IPS DF 6.9 (cell line): Measurements from ENCODE around the gene GATB.

ENCODE experiments used
- DNase-seq: peaks from one replicate; pipeline ENCODE4 v3.0.0-alpha.2; 2013; ENCODE audit warnings: low read depth, low spot score
- H3K27ac ChIP-seq: one replicate; pipeline ENCODE4 v1.5.1; 2013; ENCODE audit warnings: low read length, control low read depth
- H3K27me3 ChIP-seq: 2 replicates; pipeline ENCODE4 v1.6.1; 2013; ENCODE audit warnings: mild to moderate bottlenecking, low read length; ENCODE audit not compliant: control insufficient read depth, insufficient read depth
- H3K36me3 ChIP-seq: 2 replicates; pipeline ENCODE4 v1.6.1; 2013; ENCODE audit warnings: low read length; ENCODE audit not compliant: control insufficient read depth, insufficient read depth
- H3K4me1 ChIP-seq: 2 replicates; pipeline ENCODE4 v1.6.1; 2013; ENCODE audit warnings: low read length; ENCODE audit not compliant: control insufficient read depth, insufficient read depth
- H3K4me3 ChIP-seq: 2 replicates; pipeline ENCODE4 v1.5.1; 2013; ENCODE audit warnings: mild to moderate bottlenecking, low read length
- H3K9me3 ChIP-seq: 2 replicates; pipeline ENCODE4 v1.6.1; 2013; ENCODE audit warnings: low read length, inconsistent platforms; ENCODE audit not compliant: control insufficient read depth, insufficient read depth
- WGBS: extraction: QIAGEN DNeasy Blood & Tissue Kit; methylation state at CpG from one replicate; pipeline ENCODE4 v1.1.7; 2013; ENCODE audit warnings: mixed read lengths, missing lambda C conversion rate; ENCODE audit not compliant: insufficient read length, insufficient coverage; 5-methylcytosine and 5-hydroxymethylcytosine counted together

GATB gene

DNA sequence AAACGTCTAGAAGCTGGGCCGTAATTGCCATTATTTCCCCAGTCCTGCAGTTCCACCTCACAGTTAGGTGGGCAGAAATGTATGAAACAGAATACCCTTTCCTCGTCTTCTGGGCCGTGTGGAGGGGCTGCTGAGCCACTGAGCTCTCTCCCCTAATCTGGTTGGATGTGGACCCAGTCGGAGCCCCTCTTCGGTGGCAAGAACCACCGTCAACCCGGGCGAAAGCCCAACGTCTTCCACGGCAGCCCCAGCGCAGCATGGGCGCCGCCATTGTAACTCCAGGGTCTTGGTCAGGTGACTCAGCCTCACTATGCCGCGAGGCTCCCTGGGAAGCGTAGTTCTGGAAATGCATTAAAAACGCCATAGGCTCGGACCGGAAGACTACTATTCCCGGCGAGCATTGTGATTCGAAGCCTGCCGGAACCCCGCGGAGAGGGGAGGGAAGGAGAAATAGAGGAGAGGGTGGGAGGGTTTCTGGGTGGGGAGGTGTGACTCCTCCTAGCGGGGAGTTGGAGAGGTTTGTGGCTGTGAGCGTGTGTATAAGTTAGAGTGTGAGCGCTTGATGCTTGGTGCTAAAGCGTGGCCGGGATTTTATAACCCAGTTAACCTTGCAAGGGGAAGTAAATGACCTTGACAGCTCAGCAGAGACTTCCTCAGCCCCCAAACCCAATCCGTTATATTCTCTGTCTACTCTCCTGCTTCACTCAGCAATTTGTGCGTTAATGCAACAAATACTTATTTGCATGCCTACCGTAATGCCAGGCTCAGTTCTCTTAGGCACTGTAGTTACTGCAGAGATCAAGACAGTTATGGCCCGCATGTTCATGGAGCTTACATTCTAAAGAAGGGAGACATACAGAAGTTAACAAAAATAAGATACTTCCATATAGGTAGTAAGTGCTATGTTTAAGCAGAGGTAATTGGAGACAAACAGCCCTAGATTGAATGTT, at the start of gene GATB:
TSS of gene GATB (minus strand) at position 296 of the 950 bp plus-strand sequence. CDS start at position 271, 25 bp downstream.
- Histone ChIP-seq H3K9me3 (no peaks in the 10 kb centered on the region), H3K4me1 (peaks cover 2% of the 10 kb centered on the region; the same call in 1 of the 2 replicates), H3K27me3 (no peaks in the 10 kb centered on the region), H3K4me3 (peak within 1 kb of the TSS; percentile 64), H3K36me3 (no peaks in the 10 kb centered on the region), H3K27ac (no peak within 1 kb of the TSS)
- peak; percentile 97 for DNase-seq
- no CpG with 5 or more reads among the region's 35 CpGs for WGBS

DNA sequence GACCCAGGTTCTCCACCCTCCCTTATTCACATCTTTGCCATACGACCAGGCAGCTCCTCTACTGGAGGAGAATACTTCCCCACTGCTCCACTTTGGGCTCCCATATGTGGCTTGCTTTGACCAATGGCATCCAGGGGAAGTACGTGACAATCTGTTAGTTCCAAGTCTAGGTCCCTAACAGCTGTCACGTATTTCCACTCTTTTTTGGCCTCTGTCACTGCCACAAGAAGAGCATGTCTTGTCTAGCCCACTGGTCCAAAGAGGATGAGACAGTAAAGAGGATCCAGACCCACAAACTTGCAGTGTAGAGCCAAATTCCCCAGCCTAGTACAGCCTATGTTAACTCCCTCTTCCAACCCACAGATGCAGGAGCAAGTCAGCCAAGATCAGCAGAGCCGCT, 49.7 kb upstream of the GATB start:
- H3K4me3 ChIP-seq, result no peak overlapping the region
- H3K9me3 ChIP-seq, result no peaks in the 10 kb centered on the region
- no peaks in the 10 kb centered on the region; the same call in 1 of the 2 replicates for H3K27me3 ChIP-seq
- 0 out of 2 replicates have a peak, but pooled peaks cover 2% of the 10 kb centered on the region for H3K4me1 ChIP-seq
- peak overlapping the region; percentile 22 for H3K27ac ChIP-seq
- H3K36me3 ChIP-seq, result no peaks in the 10 kb centered on the region
- no CpG with 5 or more reads among the region's 4 CpGs for WGBS
- DNase-seq, result no peak

DNA sequence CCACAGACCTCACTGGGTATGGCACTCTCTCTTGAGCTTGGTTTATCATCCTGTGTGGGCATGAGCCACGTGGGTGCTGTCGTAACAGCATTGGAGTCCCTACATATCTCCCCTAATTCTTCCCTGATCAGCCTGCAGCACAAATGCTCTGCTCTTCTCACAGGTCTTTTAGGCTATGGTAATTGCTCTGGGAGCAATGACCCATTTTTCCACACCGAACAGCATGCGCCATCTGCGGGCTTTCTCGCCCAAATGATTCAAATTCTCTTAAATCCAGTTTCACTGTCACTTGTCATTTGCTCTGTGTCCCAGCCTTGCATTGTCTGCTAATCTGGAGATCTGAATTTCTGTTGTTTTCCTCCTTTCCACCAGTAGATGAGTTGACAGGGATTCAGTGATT, 48.9 kb upstream of the GATB start:
- no peaks in the 10 kb centered on the region for H3K9me3 ChIP-seq
- no CpG with 5 or more reads among the region's 6 CpGs for WGBS

GRCh38 chr4:151808542-151808941, 47.7 kb upstream of the GATB start:
- Histone ChIP-seq H3K4me3 (no peak overlapping the region), H3K9me3 (no peaks in the 10 kb centered on the region), H3K27ac (no peak overlapping the region), H3K4me1 (0 out of 2 replicates have a peak, but pooled peaks cover 2% of the 10 kb centered on the region), H3K27me3 (no peaks in the 10 kb centered on the region; the same call in 1 of the 2 replicates), H3K36me3 (no peaks in the 10 kb centered on the region)
- no CpG with 5 or more reads among the region's 4 CpGs for WGBS
- DNase-seq, result no peak

More for the DNA sequence above, 48.9 kb upstream of the GATB start:
- Histone ChIP-seq H3K4me3 (no peak overlapping the region), H3K4me1 (0 out of 2 replicates have a peak, but pooled peaks cover 2% of the 10 kb centered on the region), H3K27ac (no peak overlapping the region), H3K36me3 (no peaks in the 10 kb centered on the region), H3K27me3 (no peaks in the 10 kb centered on the region; the same call in 1 of the 2 replicates)
- DNase-seq, result no peak

- H3K4me1 ChIP-seq, result 0 out of 2 replicates have a peak, but pooled peaks cover 2% of the 10 kb centered on the region
- no peaks in the 10 kb centered on the region for H3K9me3 ChIP-seq
- no peaks in the 10 kb centered on the region; the same call in 1 of the 2 replicates for H3K27me3 ChIP-seq
- no peak overlapping the region for H3K4me3 ChIP-seq
- DNase-seq, result no peak
- no CpG with 5 or more reads among the region's 9 CpGs for WGBS
- H3K36me3 ChIP-seq, result no peaks in the 10 kb centered on the region
- H3K27ac ChIP-seq, result no peak overlapping the region
Observed at GRCh38 chr4:151808120-151808529, 47.3 kb upstream of the GATB start.

GRCh38 chr4:151807220-151807619, 46.4 kb upstream of the GATB start:
- Histone ChIP-seq H3K4me3 (no peak overlapping the region), H3K27ac (no peak overlapping the region), H3K27me3 (no peaks in the 10 kb centered on the region; the same call in 1 of the 2 replicates), H3K36me3 (no peaks in the 10 kb centered on the region), H3K4me1 (0 out of 2 replicates have a peak, but pooled peaks cover 2% of the 10 kb centered on the region), H3K9me3 (no peaks in the 10 kb centered on the region)
- WGBS, result no CpG with 5 or more reads among the region's 7 CpGs
- DNase-seq, result no peak

DNA sequence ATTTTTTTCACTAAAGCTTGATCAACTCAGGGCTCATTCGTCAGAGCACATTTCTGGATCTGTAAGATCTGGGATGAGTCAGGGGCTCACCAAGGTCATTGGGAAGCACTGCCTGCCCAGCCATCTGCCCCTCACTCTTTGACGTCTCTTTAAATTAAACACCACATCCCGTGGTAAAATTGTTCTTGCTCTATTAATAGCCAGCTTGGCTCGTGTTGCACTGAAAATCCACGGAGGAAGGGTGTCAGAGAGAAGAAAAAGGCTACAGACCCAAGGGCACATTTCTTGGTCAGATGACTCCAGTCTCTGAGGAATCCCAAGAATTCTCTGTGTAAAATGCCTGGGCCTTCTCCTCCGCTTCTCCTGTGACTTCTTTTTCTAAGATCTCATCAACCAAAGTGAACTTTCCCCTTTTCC, 45.7 kb upstream of the GATB start:
- DNase-seq, result no peak
- Histone ChIP-seq H3K36me3 (no peaks in the 10 kb centered on the region), H3K4me1 (0 out of 2 replicates have a peak, but pooled peaks cover 2% of the 10 kb centered on the region), H3K27me3 (no peaks in the 10 kb centered on the region; the same call in 1 of the 2 replicates), H3K27ac (no peak overlapping the region), H3K4me3 (no peak overlapping the region), H3K9me3 (no peaks in the 10 kb centered on the region)
- WGBS, result no CpG with 5 or more reads among the region's 6 CpGs

GRCh38 chr4:151804821-151805220, 44.0 kb upstream of the GATB start:
- no peak overlapping the region for H3K4me3 ChIP-seq
- no peak for DNase-seq
- H3K4me1 ChIP-seq, result 0 out of 2 replicates have a peak, but pooled peaks cover 2% of the 10 kb centered on the region
- no peaks in the 10 kb centered on the region for H3K36me3 ChIP-seq
- H3K9me3 ChIP-seq, result no peaks in the 10 kb centered on the region
- WGBS, result no CpG with 5 or more reads among the region's 1 CpG
- no peaks in the 10 kb centered on the region; the same call in 1 of the 2 replicates for H3K27me3 ChIP-seq
- H3K27ac ChIP-seq, result no peak overlapping the region

DNA sequence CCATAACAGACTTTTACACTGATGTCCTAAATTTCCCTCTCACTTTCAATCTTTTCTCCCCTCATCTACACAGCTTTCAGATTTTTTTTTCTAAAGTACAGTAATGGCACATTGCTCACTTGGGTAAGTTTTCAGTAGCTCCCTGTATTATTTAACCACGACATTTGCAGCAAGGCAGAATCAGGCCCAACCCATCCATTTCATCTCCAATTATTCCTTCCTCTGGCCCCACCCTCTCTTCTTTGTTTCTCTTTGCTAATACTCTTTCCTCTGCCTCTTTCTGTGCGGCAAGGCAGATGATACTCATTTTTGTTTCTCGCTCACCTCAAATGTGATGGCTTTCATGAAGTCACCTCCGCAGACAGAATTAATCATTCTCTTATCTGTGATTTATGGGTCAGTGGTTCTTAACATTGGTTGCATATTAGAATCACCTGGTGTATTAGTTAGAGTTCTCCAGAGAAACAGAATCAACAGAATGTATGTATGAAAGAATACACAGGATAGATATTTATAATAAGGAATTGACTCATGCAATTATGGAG, 43.4 kb upstream of the GATB start:
- 0 out of 2 replicates have a peak, but pooled peaks cover 2% of the 10 kb centered on the region for H3K4me1 ChIP-seq
- H3K4me3 ChIP-seq, result no peak overlapping the region
- no peaks in the 10 kb centered on the region; the same call in 1 of the 2 replicates for H3K27me3 ChIP-seq
- no peaks in the 10 kb centered on the region for H3K36me3 ChIP-seq
- DNase-seq, result no peak
- H3K27ac ChIP-seq, result no peak overlapping the region
- no CpG with 5 or more reads among the region's 4 CpGs for WGBS
- H3K9me3 ChIP-seq, result no peaks in the 10 kb centered on the region

DNA sequence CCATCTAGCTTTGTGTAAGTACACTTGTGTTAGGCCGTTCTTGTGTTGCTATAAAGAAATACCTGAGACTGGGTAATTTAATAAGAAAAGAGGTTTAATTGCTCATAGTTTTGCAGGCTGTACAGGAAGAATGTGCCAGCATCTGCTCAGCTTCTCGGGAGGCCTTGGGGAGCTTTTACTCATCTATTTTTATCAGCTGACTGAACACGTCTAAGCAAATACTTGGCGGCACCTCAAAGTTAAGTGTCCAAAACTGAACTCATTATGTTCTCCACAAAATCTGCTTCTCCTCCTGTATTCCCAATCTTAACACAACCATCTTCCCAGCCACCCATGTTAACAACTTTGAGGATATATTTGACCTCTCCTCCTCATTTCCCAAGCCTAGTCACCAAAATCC, 42.4 kb upstream of the GATB start:
- WGBS, result no CpG with 5 or more reads among the region's 4 CpGs
- Histone ChIP-seq H3K27me3 (no peaks in the 10 kb centered on the region; the same call in 1 of the 2 replicates), H3K4me3 (no peak overlapping the region)

More for the DNA sequence above, 42.4 kb upstream of the GATB start:
- H3K9me3 ChIP-seq, result no peaks in the 10 kb centered on the region
- no peak for DNase-seq
- H3K27ac ChIP-seq, result no peak overlapping the region
- H3K36me3 ChIP-seq, result no peaks in the 10 kb centered on the region
- 0 out of 2 replicates have a peak, but pooled peaks cover 2% of the 10 kb centered on the region for H3K4me1 ChIP-seq
